Measurements from ENCODE around the gene COX5A.
"Not testable (repeated sequence)": the region's sequence is repeated elsewhere in the genome, so short reads cannot be mapped to it uniquely, and the experiment has no call there.

Gene COX5A

DNA sequence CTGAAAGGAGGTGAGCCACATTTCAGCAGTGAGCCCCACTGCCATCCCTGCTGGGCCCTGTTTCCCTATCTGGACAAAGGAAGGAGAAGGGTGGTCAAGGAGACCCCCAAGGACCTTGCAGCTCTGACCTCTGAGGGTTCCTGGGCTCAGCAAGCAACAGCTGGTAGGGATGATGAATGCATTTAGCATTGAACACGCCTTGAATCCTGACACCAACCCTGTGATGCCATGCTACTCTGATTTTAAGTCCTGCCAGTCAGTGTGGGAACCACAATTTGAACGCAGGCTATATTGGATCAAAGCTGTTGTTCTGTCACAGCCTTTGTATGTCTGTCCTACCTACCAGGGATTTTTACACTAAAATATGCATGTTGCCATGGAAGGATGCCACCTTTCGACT lies 41.6 kb downstream of the COX5A start:
- DNase-seq, result no peak

DNA sequence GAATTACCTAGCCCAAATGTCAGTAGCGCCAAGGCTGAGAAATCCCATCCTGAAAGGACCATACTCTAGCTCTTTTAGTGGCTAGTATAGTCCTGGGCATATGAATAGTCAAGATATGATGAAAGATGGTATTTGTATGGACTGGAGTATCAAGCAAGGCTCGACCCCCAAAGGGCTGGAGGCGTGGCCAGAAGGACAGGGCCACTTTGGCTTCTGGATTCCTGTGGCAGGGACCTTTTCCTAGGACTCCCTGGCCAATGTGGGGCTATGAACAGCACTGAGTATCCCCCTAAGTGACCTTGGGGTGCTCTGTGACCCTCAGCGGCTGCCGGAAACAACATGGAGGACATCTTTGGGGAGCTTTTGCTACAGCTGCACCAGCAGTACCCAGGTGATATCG lies 42.0 kb downstream of the COX5A start:
- no peak for DNase-seq

DNA sequence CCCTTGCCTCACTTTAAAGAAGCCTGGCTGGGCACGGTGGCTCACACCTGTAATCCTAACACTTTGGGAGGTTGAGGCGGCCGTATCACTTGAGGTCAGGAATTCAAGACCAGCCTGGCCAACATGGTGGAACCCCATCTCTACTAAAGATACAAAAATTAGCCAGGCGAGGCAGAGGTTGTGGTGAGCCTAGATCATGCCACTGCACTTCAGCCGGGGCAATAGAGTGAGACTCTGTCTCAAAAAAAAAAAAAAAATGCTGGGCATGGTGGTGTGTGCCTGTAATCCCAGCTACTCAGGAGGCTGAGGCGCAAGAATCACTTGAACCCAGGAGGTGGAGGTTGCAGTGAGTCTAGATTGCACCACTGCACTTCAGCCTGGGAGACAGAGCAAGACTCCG lies 43.5 kb downstream of the COX5A start:
- not testable (repeated sequence) for DNase-seq

DNA sequence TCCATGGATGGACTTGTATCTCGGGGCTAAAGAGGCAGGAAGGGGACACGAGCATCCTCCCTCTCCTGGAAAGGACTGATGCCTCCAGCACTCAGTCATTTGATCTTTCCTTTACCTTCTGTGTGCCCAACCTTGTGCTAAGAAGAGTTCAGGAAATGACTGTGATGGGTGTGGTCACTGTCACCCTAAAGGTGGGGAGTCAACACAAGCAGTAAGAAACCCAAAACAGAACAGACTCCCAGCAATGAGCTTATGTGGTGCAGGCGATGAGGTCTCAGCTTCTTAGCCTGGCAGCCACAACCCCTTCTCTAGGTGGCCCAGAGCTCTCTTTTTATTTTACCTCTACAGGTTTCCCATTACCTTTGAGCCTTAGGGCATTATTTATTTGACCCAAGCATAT lies 44.2 kb downstream of the COX5A start:
- DNase-seq, result no peak

DNA sequence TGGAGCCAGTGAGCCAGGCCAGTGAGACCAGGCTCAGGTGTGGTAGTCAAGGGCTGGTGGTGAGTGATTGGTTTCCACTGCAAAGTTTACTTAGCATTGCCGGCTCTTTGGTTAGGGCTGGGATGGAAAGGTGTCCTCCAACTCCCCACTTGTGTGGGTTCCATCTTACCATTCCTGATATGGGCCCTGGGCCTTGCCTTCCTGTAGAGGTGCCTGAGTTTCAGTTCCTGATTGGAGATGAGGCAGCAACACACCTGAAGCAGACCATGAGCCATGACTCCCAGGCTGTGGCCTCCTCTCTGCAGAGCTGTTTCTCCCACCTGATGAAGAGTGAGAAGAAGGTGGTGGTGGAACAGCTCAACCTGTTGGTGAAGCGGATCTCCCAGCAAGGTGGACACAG lies 44.9 kb downstream of the COX5A start:
- no peak for DNase-seq

DNA sequence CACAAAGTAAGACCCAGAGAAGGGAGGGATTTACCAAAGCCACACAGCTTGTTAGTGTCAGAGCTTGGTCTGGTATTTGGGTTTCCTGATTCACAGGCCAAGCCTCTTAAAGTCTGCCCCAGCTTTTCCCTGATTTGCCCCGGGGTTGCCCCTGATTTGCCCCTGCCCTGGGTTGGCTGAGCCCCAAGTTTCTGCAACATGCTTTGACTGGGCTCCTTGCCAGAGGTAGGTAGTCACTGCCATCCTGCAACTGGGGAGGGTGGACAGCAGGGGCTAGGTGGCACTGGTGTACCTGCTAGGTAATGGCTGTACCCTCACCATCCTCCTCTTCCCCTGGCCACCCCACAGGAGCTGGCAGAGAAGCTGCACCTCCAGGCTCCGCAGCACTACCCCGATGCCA lies 45.6 kb downstream of the COX5A start:
- no peak for DNase-seq

DNA sequence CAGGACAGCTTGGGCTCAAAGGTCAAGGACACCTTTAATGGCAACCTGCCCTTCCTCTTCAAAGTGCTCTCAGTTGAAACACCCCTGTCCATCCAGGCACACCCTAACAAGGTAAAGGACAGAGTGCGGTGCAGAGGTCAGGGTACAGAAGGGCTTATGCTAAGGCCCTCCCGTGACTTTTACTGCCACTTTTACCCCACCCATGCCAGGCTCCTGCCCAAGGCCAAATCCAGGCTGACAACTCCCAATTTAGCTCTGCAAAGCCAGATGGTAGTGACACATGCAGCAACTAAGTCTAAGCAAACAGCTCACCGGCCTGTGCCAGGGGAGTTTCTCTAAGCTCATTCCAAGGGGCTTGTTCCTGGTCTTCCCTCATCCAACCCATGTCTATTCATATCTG lies 46.4 kb downstream of the COX5A start:
- DNase-seq, result no peak

DNA sequence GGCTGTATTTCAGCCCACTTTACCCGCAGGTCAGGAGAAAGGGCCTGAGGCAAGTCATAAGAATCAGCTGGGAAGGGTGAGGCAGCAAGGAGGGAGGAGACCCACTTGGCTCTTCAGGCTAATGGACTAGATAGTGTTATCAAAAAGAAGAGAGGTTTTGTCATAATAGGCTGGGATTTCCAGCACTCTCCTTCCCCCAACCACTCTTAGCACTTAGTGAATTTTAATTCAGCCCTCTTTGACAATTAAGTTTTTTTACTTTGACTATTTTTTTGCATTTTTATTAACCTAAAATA lies 47.3 kb downstream of the COX5A start:
- DNase-seq, result no peak

DNA sequence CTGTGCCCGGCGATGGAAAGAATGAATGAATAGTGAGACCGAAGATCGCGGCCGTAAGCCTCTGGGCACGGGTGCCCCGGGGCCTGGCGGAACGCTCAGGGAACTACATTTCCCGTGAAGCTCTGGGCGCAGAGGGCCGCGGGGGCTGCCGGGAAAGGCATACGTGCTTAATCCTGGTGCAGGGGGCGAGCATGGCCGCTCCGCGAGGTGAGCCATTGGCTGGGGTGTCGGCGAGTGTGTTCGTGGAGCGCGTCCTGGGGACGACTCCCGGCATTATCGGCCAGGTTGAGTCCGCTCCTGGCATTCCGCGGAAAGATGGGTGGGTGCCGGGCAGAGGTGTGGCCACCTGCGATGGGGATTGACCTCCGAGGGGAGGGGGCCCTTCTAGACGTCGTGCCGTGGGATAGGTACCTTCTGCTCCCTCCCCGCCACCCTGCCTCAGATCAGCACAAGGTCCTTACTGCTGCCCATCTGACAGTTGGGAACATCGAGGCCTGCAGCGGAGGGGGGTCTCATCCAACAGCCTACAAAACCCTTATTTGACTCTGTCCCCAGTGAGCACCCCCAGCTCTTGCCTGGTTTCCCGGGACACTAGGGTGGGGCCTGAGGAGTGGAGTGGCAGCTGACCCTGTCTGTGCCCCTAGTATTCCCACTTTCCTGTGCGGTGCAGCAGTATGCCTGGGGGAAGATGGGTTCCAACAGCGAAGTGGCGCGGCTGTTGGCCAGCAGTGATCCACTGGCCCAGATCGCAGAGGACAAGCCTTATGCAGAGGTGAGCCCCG lies 47.8 kb downstream of the COX5A start, which contains the start of gene MPI:
MPI (plus strand) TSS at position 160 of the 782 bp plus-strand sequence; CDS start at position 192, 32 bp downstream.
- peak; percentile 92 for DNase-seq

DNA sequence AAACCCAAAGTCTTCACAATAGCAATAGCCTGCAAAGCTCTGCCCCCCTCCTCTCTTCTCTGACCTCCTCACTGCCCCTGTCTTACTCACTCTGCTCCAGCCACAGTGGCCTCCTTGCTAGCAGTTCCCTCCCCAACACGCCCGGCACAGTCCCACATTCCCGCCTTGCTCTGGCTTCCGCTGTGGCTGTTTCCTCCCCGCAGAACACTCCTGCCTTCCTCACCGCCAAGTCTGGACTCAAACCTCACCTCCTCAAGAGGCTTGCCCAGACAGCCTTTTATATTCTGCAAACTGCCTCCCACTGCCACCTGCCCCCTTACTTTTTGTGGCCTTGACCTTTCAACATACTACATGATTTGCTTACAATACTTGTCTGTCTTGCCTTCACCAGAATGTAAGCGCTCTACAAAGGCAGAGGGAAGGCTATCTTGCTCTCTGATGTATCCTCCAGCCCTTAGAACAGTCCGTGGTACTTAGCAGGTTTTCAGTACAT lies 48.4 kb downstream of the COX5A start:
- DNase-seq, result peak; percentile 77

DNA sequence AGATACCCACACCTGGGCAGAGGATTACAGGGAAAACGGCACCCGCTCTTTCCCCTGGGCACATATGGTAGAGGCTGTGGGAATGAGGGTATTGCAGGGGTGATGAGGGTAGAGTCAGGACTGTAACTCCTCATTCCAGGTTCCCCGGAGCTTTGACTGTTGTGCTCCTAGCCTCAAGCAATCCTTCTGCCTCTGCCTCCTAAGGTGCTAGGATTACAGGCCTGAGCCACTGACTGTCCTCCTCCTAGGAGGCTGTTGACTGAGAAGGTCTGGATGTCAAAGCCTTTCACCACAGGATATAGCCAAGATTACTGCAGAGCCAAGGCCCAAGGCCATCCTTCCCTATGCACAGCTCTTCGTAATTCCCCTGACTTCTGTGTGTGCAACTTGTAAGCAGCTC lies 49.2 kb downstream of the COX5A start:
- DNase-seq, result no peak

DNA sequence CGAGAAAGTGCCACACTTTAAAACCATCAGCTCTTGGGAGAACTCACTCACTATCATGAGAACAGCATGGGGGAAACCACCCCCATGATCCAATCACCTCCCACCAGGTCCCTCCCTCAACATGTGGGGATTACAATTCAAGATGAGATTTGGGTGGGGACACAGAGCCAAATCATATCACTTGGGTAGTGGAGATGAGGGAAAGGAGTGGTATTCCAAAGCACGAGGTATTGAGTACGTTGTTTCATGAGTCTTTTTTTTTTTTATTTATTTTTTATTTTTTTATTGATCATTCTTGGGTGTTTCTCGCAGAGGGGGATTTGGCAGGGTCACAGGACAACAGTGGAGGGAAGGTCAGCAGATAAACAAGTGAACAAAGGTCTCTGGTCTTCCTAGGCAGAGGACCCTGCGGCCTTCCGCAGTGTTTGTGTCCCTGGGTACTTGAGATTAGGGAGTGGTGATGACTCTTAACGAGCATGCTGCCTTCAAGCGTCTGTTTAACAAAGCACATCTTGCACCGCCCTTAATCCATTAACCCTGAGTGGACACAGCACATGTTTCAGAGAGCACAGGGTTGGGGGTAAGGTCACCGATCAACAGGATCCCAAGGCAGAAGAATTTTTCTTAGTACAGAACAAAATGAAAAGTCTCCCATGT lies 50.2 kb downstream of the COX5A start:
- DNase-seq, result not testable (repeated sequence)

DNA sequence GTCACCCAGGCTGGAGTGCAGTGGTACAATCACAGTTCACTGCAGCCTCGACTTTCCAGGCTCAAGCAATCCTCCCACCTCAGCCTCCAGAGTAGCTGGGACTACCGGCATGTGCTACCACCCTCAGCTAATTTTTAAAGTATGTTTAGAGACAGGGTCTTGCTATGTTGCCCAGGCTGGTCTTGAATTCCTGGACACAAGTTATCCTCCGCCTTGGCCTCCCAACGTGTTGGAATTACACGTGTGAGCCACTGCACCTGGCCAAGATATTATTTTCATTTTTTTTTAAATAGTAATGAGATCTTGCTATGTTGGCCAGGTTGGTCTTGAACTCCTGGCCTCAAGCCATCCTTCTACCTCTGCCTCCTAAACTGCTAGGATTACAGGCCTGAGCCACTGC lies 52.4 kb downstream of the COX5A start:
- no peak for DNase-seq

DNA sequence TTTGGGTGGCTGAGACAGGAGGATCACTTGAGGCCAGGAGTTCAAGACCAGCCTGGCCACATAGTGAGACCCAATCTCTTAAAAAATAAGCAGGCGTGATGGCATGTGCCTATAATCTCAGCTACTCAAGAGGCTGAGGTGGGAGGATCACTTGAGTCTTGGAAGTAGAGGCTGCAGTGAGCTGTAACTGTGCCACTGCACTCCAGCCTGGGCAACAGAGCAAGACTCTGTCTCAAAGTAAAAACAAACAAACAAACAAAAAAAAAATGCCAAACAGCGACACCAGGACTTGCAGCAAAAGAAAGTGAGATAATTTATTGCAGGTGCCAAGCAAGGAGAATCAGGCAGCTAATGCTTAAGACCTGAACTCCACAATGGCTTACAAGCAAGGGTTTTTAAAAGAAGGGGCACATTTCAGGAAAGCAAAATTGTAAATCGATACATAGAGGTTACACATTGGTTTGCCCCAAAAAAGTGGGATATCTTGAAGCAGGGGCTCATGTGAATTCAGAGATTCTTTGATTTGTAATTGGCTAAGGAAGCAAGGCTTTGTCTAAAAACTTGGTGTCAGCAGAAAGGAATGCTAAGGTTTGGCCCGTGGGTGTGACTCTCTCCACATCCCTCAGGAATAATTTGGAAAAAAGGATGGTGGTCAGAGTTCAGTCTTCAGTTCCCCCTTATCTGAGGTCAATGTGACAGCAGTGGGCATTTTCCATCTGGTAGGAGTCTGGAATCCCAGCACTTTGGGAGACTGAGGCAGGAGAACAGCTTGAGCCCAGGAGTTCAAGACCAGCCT lies 53.2 kb downstream of the COX5A start:
- no peak for DNase-seq

DNA sequence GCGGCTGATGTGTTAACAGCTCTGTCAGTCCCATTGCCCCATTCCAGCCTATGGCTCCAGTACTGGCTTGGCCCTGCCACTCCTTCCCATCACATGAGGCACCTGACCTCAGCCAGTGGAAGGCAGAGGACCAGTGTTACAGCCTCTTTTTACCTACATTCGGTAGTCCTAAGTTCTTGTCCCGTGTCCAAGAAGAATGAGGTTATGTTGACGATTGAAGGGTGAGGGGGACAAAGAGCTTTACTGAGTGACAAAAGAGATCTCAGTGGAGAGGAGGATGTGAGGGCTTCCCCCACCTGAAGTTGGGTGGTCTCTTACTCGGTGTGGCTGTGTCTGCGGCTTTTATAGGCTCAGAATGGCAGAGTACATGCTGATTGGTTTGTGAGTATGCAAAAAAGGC lies 55.3 kb downstream of the COX5A start:
- DNase-seq, result no peak

DNA sequence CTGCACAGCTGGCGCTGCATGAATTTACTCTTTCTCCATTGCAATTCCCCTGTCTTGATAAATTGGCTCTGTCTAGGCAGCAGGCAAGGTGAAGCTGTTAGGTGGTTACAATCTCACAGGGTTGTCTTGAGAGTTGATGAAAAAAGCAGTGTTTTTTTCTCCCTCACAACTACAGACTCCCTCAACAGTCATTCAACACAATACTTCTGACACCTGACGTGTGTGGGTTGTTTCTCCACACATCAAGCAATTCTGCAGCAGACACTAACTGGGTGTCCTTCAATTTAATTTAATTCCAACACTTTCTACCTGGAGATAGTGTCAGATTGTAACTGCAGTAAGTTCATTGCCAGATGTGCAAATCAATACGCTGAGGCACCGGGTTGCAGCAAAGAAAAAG lies 59.6 kb downstream of the COX5A start:
- DNase-seq, result no peak

DNA sequence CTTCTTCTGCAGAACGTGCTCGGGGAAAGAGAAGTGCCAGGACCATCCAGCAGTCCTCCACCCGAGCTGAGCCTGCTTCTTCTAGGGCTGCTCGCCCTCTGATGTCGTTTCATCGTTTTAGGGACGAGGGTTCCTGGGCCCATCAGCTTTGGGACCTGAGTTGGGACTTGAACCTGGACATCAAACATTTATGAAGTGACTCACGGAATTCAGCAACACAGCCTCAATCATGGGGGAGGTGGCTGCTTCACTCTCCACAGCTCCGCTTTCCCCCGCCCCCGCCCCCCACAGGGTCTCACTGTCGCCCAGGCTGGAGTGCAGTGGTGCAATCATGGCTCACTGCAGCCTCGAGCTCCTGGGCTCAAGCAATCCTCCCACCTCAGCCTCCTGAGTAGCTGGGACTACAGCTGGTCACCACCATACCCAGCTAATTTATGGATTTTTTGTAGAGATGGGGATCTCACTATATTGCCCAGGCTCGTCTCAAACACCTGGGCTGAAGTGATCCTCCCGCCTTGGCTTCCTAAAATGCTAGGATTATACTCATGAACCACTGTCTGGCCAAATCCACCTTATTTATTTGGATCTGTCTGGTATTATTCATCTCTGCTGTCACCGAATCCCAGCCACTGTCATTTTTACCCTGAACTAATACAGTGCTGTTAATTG lies 64.0 kb downstream of the COX5A start:
- DNase-seq, result peak; percentile 35

DNA sequence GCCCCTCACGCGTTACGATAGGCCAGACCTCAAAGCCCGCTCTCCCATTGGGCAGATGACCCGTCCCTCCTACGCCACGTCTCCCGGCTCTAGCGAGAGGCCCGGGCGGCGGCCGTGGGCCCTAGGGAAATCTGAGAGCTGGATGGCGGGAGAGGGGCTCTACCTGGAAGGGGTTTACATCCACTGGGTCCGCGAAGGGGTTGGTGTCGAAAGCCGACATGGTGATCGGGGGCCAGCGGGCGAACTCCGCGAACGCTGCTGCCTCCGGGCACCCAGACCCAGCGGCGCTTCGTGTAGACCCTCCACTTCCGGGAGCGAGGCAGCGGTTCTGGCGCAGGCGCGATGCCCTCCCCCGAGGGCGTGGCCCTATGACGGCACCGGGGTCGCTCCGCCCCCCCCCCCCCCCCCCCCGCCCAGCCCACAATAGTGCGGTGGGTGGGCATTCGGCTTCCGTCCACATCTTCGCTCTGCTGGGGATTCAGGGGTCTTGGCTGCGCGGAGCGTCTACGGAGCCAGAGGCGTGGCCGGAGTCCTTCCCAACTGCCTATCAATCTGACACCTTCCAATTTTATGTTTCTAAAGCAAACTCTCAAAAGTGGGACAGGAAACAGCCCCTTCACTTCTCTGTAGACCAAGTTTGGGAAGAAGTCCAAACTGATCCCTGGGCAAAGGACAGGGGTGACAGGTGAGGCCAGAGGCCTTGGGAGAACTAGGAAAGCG lies 64.7 kb downstream of the COX5A start, which contains the start of gene SCAMP2:
SCAMP2 (minus strand) TSS at position 330 of the 720 bp plus-strand sequence; CDS start at position 220, 110 bp downstream.
- DNase-seq, result peak; percentile 97

DNA sequence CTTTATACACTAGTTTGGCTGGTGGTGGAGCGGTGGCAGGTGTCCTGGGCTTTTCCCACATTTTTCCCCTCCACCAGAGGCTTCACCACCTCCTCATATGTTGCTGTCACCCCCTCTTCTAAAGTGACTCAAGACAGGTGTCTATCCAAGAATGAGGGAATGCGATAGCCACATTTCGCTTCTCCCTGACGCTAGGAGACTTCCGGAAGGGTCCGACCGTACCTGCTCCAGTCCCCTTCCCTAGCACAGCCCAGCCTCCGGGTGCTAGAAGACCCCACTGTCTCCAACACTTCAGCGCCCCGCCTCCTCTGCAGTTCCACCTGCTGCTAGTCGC lies 65.2 kb downstream of the COX5A start:
- no peak for DNase-seq

DNA sequence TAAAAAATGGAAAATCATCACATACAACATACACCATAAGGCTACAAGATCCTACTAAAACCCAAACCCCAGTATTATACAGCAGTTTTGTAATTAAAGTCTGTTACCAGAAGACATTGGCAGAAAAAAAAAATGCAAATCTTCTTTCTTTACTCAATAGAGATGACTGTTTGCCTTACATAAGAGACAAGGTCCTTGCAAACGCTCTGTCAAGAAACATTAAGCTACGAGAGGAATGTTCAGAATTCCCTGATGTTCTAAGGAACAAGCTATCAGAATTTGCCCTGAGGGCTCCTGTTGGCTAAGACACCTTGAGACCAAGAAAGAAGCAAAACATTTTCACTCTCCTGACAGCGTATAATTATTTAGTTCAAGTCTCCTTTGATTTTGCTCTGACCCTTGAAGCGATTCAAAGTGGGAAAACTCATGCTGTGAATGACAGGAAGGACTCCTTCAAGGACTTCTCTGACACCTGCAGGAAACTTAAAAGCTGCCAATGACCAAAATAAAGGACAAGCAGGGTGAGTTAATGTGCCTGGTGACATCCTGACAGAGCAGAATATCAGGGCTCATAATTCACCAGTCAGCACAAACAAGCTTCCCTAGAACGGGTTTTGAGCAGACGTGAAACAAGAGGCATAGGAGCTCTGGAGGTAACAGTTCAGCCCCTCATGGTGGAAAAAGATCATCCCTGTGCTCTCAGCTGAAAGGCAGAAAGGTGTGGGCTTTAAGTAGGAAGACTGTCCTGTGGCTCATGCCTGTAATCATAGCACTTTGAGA lies 67.2 kb downstream of the COX5A start:
- no peak for DNase-seq

All from right hindlimb (tissue), 1 donor.